ENCODE measurements around the gene ZNF827. TPM values are rescaled to one million over a fixed set of nuclear protein-coding genes. Genes with fewer than 3 reads are reported as not detected.

Gene ZNF827
- total RNA-seq, 1 experiment from 2014 or later, result 6.2 TPM

- DNase-seq (ENCODE audit: low read depth), result no peak
Measured at GRCh38 chr4:145795521-145795920, 143.1 kb downstream of the ZNF827 start.

GRCh38 chr4:145792429-145792828 is 146.2 kb downstream of the ZNF827 start:
- DNase-seq (ENCODE audit: low read depth), result no peak

GRCh38 chr4:145791988-145792387 is 146.6 kb downstream of the ZNF827 start:
- no peak for DNase-seq (ENCODE audit: low read depth)

GRCh38 chr4:145788755-145789154 is 149.9 kb downstream of the ZNF827 start:
- no peak for DNase-seq (ENCODE audit: low read depth)

- no peak for DNase-seq (ENCODE audit: low read depth)
Measured at GRCh38 chr4:145786830-145787229, 151.8 kb downstream of the ZNF827 start.

GRCh38 chr4:145786261-145786660 is 152.4 kb downstream of the ZNF827 start:
- DNase-seq (ENCODE audit: low read depth), result no peak

- DNase-seq (ENCODE audit: low read depth), result no peak
Measured at GRCh38 chr4:145785391-145786008, 153.1 kb downstream of the ZNF827 start.

GRCh38 chr4:145784036-145784435 is 154.6 kb downstream of the ZNF827 start:
- DNase-seq (ENCODE audit: low read depth), result no peak

- no peak for DNase-seq (ENCODE audit: low read depth)
Measured at GRCh38 chr4:145782756-145783155, 155.9 kb downstream of the ZNF827 start.

- no peak for DNase-seq (ENCODE audit: low read depth)
Measured at GRCh38 chr4:145781351-145781750, 157.3 kb downstream of the ZNF827 start.

GRCh38 chr4:145779319-145779801 is 159.3 kb downstream of the ZNF827 start:
- no peak for DNase-seq (ENCODE audit: low read depth)

GRCh38 chr4:145776208-145776607 is 162.4 kb downstream of the ZNF827 start:
- no peak for DNase-seq (ENCODE audit: low read depth)

- no peak for DNase-seq (ENCODE audit: low read depth)
Measured at GRCh38 chr4:145775406-145775805, 163.2 kb downstream of the ZNF827 start.

- DNase-seq (ENCODE audit: low read depth), result no peak
Measured at GRCh38 chr4:145774473-145774872, 164.2 kb downstream of the ZNF827 start.

- DNase-seq (ENCODE audit: low read depth), result no peak
Measured at GRCh38 chr4:145773581-145774234, 164.9 kb downstream of the ZNF827 start.

GRCh38 chr4:145772347-145772746 is 166.3 kb downstream of the ZNF827 start:
- DNase-seq (ENCODE audit: low read depth), result no peak

GRCh38 chr4:145770124-145770523 is 168.5 kb downstream of the ZNF827 start:
- DNase-seq (ENCODE audit: low read depth), result no peak

- no peak for DNase-seq (ENCODE audit: low read depth)
Measured at GRCh38 chr4:145769450-145770037, 169.1 kb downstream of the ZNF827 start.

- DNase-seq (ENCODE audit: low read depth), result no peak
Measured at GRCh38 chr4:145766273-145766672, 172.3 kb downstream of the ZNF827 start.

- no peak for DNase-seq (ENCODE audit: low read depth)
Measured at GRCh38 chr4:145763399-145763798, 175.2 kb downstream of the ZNF827 start.

GRCh38 chr4:145762719-145763118 is 175.9 kb downstream of the ZNF827 start:
- no peak for DNase-seq (ENCODE audit: low read depth)

GRCh38 chr4:145760961-145761929 is 177.4 kb downstream of the ZNF827 start:
- no peak for DNase-seq (ENCODE audit: low read depth)

All from Daoy (cell line).